H1 (cell line): ENCODE results near the gene LCMT1. TPM values are rescaled to one million over a fixed set of nuclear protein-coding genes. Genes with fewer than 3 reads are reported as not detected.

ENCODE experiments used
- CTCF ChIA-PET: fragments of 300-600 bp; sonication (Branson Sonifier 250); formaldehyde crosslinking; loops from one replicate; lab custom pipeline; 2021; ENCODE audit not compliant: partially characterized antibody; lab: Charles Lee
- POLR2A ChIA-PET: fragments of 300-600 bp; sonication (Branson Sonifier 250); formaldehyde crosslinking; loops from one replicate; lab custom pipeline; 2021; ENCODE audit warnings: inconsistent platforms; ENCODE audit not compliant: partially characterized antibody; lab: Charles Lee
- DNase-seq, 2 experiments: peaks; one replicate each; pipeline versions ENCODE4 v3.0.0 to v3.0.0-alpha.2; 2010 to 2022; ENCODE audit warnings: low spot score in 2 of 2, low read depth in 1 of 2, mixed read lengths in 1 of 2
- FAIRE-seq: peaks from 2 replicates; lab custom pipeline; 2011; peaks lifted over from hg19 to GRCh38; lab: Jason Lieb, UNC
- H2AFZ ChIP-seq: 2 replicates; pipeline ENCODE4 v1.8.1; 2012; ENCODE audit warnings: low read length, inconsistent platforms
- H2AK5ac ChIP-seq: 2 replicates; pipeline ENCODE4 v1.6.1; 2013; ENCODE audit warnings: low read depth, low read length
- H2BK120ac ChIP-seq: replicated peaks from 2 replicates; pipeline ENCODE3; 2013; ENCODE audit warnings: low read depth, low read length, inconsistent platforms
- H2BK12ac ChIP-seq: 2 replicates; pipeline ENCODE4 v1.6.1; 2013; ENCODE audit warnings: low read depth, low read length
- H2BK15ac ChIP-seq: 2 replicates; pipeline ENCODE4 v1.6.1; 2013; ENCODE audit warnings: low read length
- H2BK20ac ChIP-seq: 2 replicates; pipeline ENCODE4 v1.6.1; 2013; ENCODE audit warnings: low read length
- H2BK5ac ChIP-seq: 2 replicates; pipeline ENCODE4 v1.6.1; 2013; ENCODE audit warnings: low read depth, low read length
- H3K14ac ChIP-seq: 2 replicates; pipeline ENCODE4 v1.6.1; 2013; ENCODE audit warnings: inconsistent platforms; ENCODE audit not compliant: insufficient read length
- H3K18ac ChIP-seq: 2 replicates; pipeline ENCODE4 v1.6.1; 2013; ENCODE audit warnings: low read length; ENCODE audit errors: extremely low read depth
- H3K23ac ChIP-seq: 2 replicates; pipeline ENCODE4 v1.6.1; 2013; ENCODE audit warnings: inconsistent platforms; ENCODE audit not compliant: insufficient read length
- H3K23me2 ChIP-seq: 2 replicates; pipeline ENCODE4 v1.6.1; 2013; ENCODE audit warnings: low read depth, low read length
- H3K27ac ChIP-seq: 2 replicates; pipeline ENCODE4 v1.6.1; 2011; ENCODE audit warnings: low read depth, low read length, inconsistent platforms
- H3K27me3 ChIP-seq, 4 experiments: replicated peaks in 1 of 4; 1 replicate in 1 of 4; 2 replicates in 3 of 4; pipeline versions ENCODE4 v1.6.1 to v1.8.1; 2011 to 2013; ENCODE audit warnings: low read length in 3 of 4, mild to moderate bottlenecking in 3 of 4, inconsistent platforms in 2 of 4, mixed read lengths in 2 of 4, moderate library complexity in 1 of 4; ENCODE audit not compliant: control insufficient read depth in 3 of 4, insufficient read depth in 3 of 4; ENCODE audit errors: extremely low read depth in 1 of 4
- H3K36me3 ChIP-seq, 4 experiments: 2 replicates each; pipeline versions ENCODE4 v1.6.1 to v1.8.1; 2011 to 2013; ENCODE audit warnings: mild to moderate bottlenecking in 4 of 4, low read length in 3 of 4, moderate library complexity in 2 of 4, control low read depth in 1 of 4, inconsistent platforms in 1 of 4; ENCODE audit not compliant: insufficient read depth in 4 of 4, control insufficient read depth in 2 of 4
- H3K4ac ChIP-seq: replicated peaks from 2 replicates; pipeline ENCODE3; 2013; ENCODE audit warnings: low read length, low read depth, mixed read lengths, inconsistent platforms; ENCODE audit not compliant: insufficient read length
- H3K4me1 ChIP-seq, 4 experiments: replicated peaks in 1 of 4; 1 replicate in 1 of 4; 2 replicates in 3 of 4; pipeline versions ENCODE4 v1.6.1 to v1.8.1; 2011 to 2013; ENCODE audit warnings: low read length in 3 of 4, inconsistent platforms in 2 of 4, mixed read lengths in 1 of 4; ENCODE audit not compliant: insufficient read depth in 4 of 4, control insufficient read depth in 3 of 4
- H3K4me2 ChIP-seq, 2 experiments: 2 replicates each; pipeline versions ENCODE4 v1.6.1 to v1.8.1; 2011 to 2013; ENCODE audit warnings: low read depth in 2 of 2, low read length in 2 of 2, control low read depth in 1 of 2, inconsistent platforms in 1 of 2, mild to moderate bottlenecking in 1 of 2; ENCODE audit not compliant: insufficient read depth in 1 of 2
- H3K4me3 ChIP-seq, 4 experiments: fragments of 200-600, 300-600 bp in 1 of 4; sonication (generic), shearing (Covaris generic), sonication (Bioruptor Twin) in 1 of 4; 2 replicates each; pipeline versions ENCODE4 v1.5.1 to v1.8.1; 2011 to 2016; ENCODE audit warnings: low read length in 4 of 4, low read depth in 3 of 4, control low read depth in 2 of 4, inconsistent platforms in 2 of 4, mild to moderate bottlenecking in 2 of 4, mixed read lengths in 1 of 4, moderate library complexity in 1 of 4; ENCODE audit not compliant: insufficient read depth in 2 of 4; ENCODE audit errors: extremely low read depth in 1 of 4
- H3K56ac ChIP-seq: replicated peaks from 2 replicates; pipeline ENCODE3; 2013; ENCODE audit warnings: low read depth, mild to moderate bottlenecking, mixed read lengths, low read length, inconsistent platforms; ENCODE audit not compliant: insufficient read length
- H3K79me1 ChIP-seq: 2 replicates; pipeline ENCODE4 v1.6.1; 2013; ENCODE audit warnings: low read depth, low read length, control low read depth
- H3K79me2 ChIP-seq, 2 experiments: 2 replicates each; pipeline versions ENCODE4 v1.6.1 to v1.8.1; 2012 to 2013; ENCODE audit warnings: low read length in 2 of 2, mild to moderate bottlenecking in 2 of 2, inconsistent platforms in 1 of 2; ENCODE audit not compliant: insufficient read depth in 2 of 2, control insufficient read depth in 1 of 2
- H3K9ac ChIP-seq, 4 experiments: replicated peaks in 1 of 4; 1 replicate in 1 of 4; 2 replicates in 3 of 4; pipeline versions ENCODE4 v1.6.1 to v1.8.1; 2011 to 2013; ENCODE audit warnings: low read depth in 3 of 4, low read length in 3 of 4, control low read depth in 2 of 4, mild to moderate bottlenecking in 2 of 4, moderate library complexity in 2 of 4, inconsistent platforms in 1 of 4; ENCODE audit errors: extremely low read depth in 1 of 4
- H3K9me3 ChIP-seq, 2 experiments: 2 replicates each; pipeline versions ENCODE4 v1.6.1 to v1.8.1; 2012 to 2013; ENCODE audit warnings: mild to moderate bottlenecking in 2 of 2, moderate library complexity in 2 of 2, control low read depth in 1 of 2, inconsistent platforms in 1 of 2, low read depth in 1 of 2, low read length in 1 of 2, mixed read lengths in 1 of 2; ENCODE audit not compliant: insufficient read depth in 2 of 2
- H4K20me1 ChIP-seq, 2 experiments: replicated peaks in 1 of 2; 2 replicates each; pipeline versions ENCODE3 to v1.8.1; 2011 to 2013; ENCODE audit warnings: inconsistent platforms in 2 of 2, low read length in 2 of 2, mild to moderate bottlenecking in 1 of 2; ENCODE audit not compliant: insufficient read depth in 2 of 2, control insufficient read depth in 1 of 2
- H4K5ac ChIP-seq: 2 replicates; pipeline ENCODE4 v1.6.1; 2013; ENCODE audit warnings: low read length, low read depth, mixed read lengths, inconsistent platforms; ENCODE audit not compliant: insufficient read length
- H4K8ac ChIP-seq: 2 replicates; pipeline ENCODE4 v1.8.0; 2013; ENCODE audit warnings: mild to moderate bottlenecking, moderate library complexity, low read length, inconsistent platforms; ENCODE audit not compliant: insufficient read depth; ENCODE audit errors: extremely low read depth
- H4K91ac ChIP-seq: replicated peaks from 2 replicates; pipeline ENCODE3; 2013; ENCODE audit warnings: low read length, mixed read lengths, inconsistent platforms; ENCODE audit not compliant: insufficient read length
- CHD2 ChIP-seq: IDR thresholded peaks from 2 replicates; pipeline ENCODE4 v1.6.1; 2012; ENCODE audit warnings: low read length, improper control_type of control experiment
- JUND ChIP-seq: IDR thresholded peaks from 2 replicates; pipeline ENCODE4 v1.6.1; 2011; ENCODE audit warnings: mild to moderate bottlenecking, improper control_type of control experiment, low read length
- KDM1A ChIP-seq: fragments of 200-600, 300-600 bp; sonication (generic); IDR thresholded peaks from 2 replicates; pipeline ENCODE4 v1.7.1; 2016; ENCODE audit warnings: mild to moderate bottlenecking, low read length, borderline replicate concordance
- NRF1 ChIP-seq: IDR thresholded peaks from 2 replicates; pipeline ENCODE4 v1.6.1; 2011; ENCODE audit warnings: mild to moderate bottlenecking, low read depth, low read length, improper control_type of control experiment
- POU5F1 ChIP-seq: IDR thresholded peaks from 2 replicates; pipeline ENCODE4 v1.6.1; 2011; ENCODE audit warnings: low read depth, mild to moderate bottlenecking, low read length, moderate library complexity
- SAP30 ChIP-seq: fragments of 300-600 bp; sonication (generic); IDR thresholded peaks from 2 replicates; pipeline ENCODE4 v1.7.1; 2012; ENCODE audit warnings: low read length, moderate library complexity, mild to moderate bottlenecking, inconsistent platforms; ENCODE audit not compliant: insufficient read depth, insufficient replicate concordance
- SRF ChIP-seq: IDR thresholded peaks from 2 replicates; pipeline ENCODE4 v1.6.1; 2011; ENCODE audit warnings: mild to moderate bottlenecking, low read depth, low read length, moderate library complexity
- ZNF274 ChIP-seq: IDR thresholded peaks from 2 replicates; pipeline ENCODE4 v1.7.0; 2012; ENCODE audit warnings: low read length, borderline replicate concordance; ENCODE audit errors: extremely low read depth
- WGBS, 2 experiments: shearing (Covaris generic) in 1 of 2; methylation state at CpG; one replicate each; pipeline versions ENCODE4 v1.1.6 to v1.1.7; 2013 to 2015; ENCODE audit warnings: low lambda C conversion rate in 2 of 2, mixed read lengths in 2 of 2, inconsistent platforms in 1 of 2, low coverage in 1 of 2, missing lambda C conversion rate in 1 of 2; ENCODE audit not compliant: insufficient replicate concordance in 2 of 2, insufficient coverage in 1 of 2, insufficient read length in 1 of 2; ENCODE audit errors: extremely low coverage in 1 of 2, missing lambda C conversion rate in 1 of 2; 5-methylcytosine and 5-hydroxymethylcytosine counted together
- polyA plus RNA-seq, 7 experiments: library from polyadenylated mRNA; depleted of rRNA in 3 of 7; stranded (reverse) in 5 of 7; unstranded in 2 of 7; fragments of >200 nt in 5 of 7; fragments of 200-250 nt in 2 of 7; gene quantifications; 1 replicate in 5 of 7; 2 replicates in 1 of 7; 4 replicates in 1 of 7; pipeline versions ENCODE4 v1.2.1 to v1.2.3, GENCODE V29; 2011 to 2013; ENCODE audit warnings: missing spikeins in 2 of 7, mixed read lengths in 2 of 7
- total RNA-seq: library from RNA; stranded (reverse); fragmentation: NEBNext Ultra II Directional; extraction: Animal tissue kit (Norgen Biotek cat#: 25700); gene quantifications from 2 replicates; pipeline ENCODE4 v1.2.1, GENCODE V29; 2021
- TF ChIP-seq, protein P1 (sequence below): IDR thresholded peaks from 2 replicates; pipeline ENCODE4 v1.6.1; 2011; ENCODE audit warnings: low read length, improper control_type of control experiment

LCMT1 gene
- total and polyA plus RNA-seq, 2 of the 8 experiments (the other 6 are each of a cell fraction or from before 2014, with no cell fraction given) = 61.0 to 80.8 TPM

DNA sequence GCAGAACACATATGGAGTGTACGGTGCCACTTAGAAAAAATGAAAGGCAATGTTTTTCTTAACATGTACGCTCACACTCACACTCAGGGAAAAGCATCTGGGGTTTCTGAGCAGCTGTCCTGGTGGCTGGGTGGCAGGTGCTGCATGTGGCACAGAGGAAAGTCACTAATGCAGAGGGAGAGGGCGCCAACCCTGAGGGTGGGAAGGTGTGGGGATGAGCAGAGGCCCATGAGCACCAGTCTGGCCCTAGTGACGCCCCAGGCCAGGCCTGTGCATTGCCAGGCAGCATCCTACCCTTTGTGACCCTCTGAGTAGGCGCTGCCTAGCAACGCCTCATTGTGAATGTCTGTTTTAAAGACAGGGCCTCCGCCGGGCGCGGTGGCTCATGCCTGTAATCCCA, 19.1 kb upstream of the LCMT1 start:
- no peaks in the 10 kb centered on the region for H3K79me1 ChIP-seq

More for the DNA sequence above, 19.1 kb upstream of the LCMT1 start:
- no peaks in the 10 kb centered on the region for H3K27me3 ChIP-seq
- no peak overlapping the region for H2BK120ac ChIP-seq
- no peaks in the 10 kb centered on the region for H3K9me3 ChIP-seq
- no peaks in the 10 kb centered on the region for H3K4me1 ChIP-seq
- CTCF ChIA-PET = no interaction called here
- no peak overlapping the region for H3K14ac ChIP-seq
- no peak overlapping the region for H2BK20ac ChIP-seq
- no peak overlapping the region for H2BK5ac ChIP-seq
- H2AK5ac ChIP-seq = no peak overlapping the region
- no peak overlapping the region for H3K23ac ChIP-seq
- no peaks in the 10 kb centered on the region for H3K79me2 ChIP-seq
- H3K36me3 ChIP-seq = no peaks in the 10 kb centered on the region
- H4K8ac ChIP-seq = no peak overlapping the region
- DNase-seq = no peak
- no peak overlapping the region for H3K9ac ChIP-seq
- H3K4me2 ChIP-seq = no peak overlapping the region
- no peaks in the 10 kb centered on the region for H3K23me2 ChIP-seq
- H4K5ac ChIP-seq = no peak overlapping the region
- TF ChIP-seq NRF1 (no peak), SAP30 (no peak), ZNF274 (no peak), POU5F1 (no peak), JUND (no peak), KDM1A (no peak), SRF (no peak), CHD2 (no peak)
- TF ChIP-seq, protein P1, sequence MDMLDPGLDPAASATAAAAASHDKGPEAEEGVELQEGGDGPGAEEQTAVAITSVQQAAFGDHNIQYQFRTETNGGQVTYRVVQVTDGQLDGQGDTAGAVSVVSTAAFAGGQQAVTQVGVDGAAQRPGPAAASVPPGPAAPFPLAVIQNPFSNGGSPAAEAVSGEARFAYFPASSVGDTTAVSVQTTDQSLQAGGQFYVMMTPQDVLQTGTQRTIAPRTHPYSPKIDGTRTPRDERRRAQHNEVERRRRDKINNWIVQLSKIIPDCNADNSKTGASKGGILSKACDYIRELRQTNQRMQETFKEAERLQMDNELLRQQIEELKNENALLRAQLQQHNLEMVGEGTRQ = no peak
- TF ChIP-seq, all 59 proteins: peak for 0
- no peak for FAIRE-seq
- Histone ChIP-seq H4K20me1 (no peaks in the 10 kb centered on the region), H2BK15ac (no peak overlapping the region), H4K91ac (no peak overlapping the region), H2BK12ac (no peak overlapping the region), H3K27ac (no peak overlapping the region), H3K56ac (no peak overlapping the region), H3K4ac (no peak overlapping the region), H3K18ac (no peak overlapping the region), H2AFZ (no peak overlapping the region), H3K4me3 (no peak overlapping the region)
- POLR2A ChIA-PET = no interaction called here
- 88% methylated on average over 10 of the region's 10 CpGs; no CpG with 5 or more reads in 1 of the 2 experiments for WGBS, 2 experiments
